Dedifferentiated amniotic fluid mesenchymal stem cell (primary cell): Measurements from ENCODE around the gene FAM162B.
"Not testable (repeated sequence)": the region's sequence is repeated elsewhere in the genome, so short reads cannot be mapped to it uniquely, and the experiment has no call there.

Experiments
- DNase-seq: peaks from one replicate; pipeline ENCODE4 v3.0.0-alpha.2; 2016; ENCODE audit errors: extremely low spot score

Gene FAM162B

DNA sequence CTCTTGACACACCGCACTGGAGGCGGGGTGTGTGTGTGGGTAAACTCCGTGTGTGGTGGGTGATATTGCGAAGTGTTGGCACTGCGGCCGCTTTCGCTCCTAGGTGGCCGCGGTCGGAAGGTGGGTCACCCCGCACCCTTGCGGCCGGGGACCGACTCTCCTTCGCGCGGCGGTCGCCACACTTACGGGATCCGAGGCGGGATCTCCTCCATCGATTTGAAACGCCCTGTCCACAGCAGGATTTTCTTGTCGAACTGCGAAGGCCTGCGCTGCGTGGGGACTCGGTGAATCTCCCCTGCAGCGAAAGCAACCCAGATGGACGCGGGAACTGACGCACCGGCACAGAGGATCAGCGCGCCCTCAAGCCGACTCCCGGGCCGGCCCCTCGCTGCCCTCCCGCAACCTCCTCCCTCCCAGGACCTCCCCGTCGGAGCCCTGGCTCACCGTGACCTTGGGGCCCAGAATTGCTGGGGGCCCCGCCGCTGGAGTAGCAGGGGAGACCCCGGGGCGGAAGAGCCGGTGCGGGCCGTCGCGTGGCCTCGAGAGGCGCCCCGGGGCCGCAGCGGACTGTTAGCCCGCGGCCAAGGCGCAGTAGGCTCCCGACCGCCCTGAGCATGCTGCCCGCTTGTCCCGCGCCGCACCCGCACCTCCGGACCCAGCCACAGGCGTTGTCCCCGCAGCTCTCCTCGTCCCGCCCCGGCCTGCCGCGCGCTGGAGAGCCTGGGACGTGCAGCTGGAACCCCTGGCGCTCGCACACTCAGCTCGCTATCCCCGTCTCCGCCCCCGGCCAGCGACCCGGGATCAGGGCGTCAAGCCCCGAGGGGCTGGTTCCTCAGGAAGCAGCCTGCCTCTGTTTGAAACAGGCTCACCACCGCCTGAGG is at the start of gene FAM162B:
FAM162B (minus strand) TSS at position 759 of the 881 bp plus-strand sequence; CDS start at position 616, 143 bp downstream.
- DNase-seq: no peak

DNA sequence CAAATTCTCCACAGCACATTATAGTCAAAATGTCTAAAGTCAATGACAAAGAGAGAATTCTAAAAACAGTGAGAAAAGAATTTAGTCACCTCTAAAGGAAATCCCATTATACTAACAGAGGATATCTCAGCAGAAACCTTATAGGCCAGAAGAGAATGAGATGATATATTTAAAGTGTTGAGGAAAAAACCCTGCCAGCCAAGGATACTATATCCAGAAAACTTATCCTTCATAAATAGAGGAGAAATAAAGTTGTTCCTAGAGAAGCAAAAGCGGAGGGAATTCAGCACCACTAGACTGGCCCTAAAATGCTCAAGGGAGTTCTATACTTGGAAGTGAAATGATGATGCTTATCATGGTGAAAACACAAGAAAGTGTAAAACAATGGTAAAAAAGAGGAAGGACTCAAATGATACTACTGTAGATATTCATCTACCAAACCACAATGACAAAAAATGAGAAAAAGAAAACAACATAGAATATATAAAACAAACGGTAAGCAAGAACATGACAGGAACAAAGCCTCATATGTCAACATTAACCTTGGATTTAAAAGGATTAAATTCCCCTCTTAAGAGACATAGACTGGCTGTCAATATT is 46.6 kb upstream of the FAM162B start:
- DNase-seq: no peak

DNA sequence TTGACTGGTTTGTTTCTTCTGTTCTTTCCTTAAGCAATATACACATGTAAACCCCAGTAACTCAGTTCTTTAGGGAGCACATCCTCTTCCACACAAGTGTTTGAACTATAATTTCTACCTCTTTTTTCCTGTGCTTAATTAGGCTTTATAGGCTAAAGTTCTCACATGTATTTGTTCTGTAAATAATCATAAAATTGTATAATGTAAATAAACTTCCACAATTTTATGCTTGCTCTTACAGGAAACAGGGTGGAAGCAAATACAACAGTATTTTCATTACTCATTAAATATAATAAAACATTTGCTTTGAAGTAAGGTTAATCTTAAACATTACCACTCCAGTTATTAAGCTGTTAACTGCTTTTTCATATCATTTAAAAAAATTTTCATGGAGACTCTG is 36.5 kb upstream of the FAM162B start:
- no peak for DNase-seq

DNA sequence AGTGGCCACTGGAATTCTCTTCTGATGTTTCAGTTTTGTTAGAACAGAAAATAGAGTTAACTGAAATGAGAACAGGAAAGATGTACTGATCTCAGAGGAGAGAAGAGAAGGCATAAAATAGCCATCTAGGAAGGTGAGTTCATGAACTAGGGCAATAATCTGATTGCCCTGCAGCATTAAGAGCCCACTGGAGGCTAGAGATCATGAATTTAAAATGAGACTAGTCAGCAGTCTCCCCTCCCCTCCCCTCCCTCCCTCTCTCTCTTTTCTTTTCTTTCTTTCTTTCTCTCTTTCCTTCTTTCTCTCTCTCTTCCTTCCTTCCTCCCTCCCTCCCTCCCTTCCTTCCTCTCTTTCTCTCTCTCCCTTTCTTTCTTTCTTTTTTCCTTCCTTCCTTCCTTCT is 34.4 kb upstream of the FAM162B start:
- DNase-seq: no peak

- DNase-seq: no peak
Measured at GRCh38 chr6:116797585-116797984, 32.1 kb upstream of the FAM162B start.

DNA sequence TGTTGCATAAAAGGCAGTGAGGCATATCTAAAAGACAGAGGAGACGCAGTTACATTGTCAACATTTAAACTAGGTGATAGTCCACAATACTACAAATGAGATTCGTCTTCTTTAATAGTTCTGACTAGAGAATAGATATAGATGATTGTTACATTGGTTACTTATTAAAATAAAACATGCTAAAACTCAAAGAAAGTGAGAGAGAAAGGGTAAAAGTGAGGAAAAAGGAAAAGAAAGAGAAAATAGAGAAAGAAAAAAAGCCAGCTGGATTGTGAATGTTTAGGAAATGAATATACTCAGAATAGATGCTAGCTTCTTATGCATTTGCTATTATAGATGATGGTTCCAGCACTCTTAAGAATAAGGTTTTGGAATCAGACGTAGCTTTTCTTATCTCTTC is 27.7 kb upstream of the FAM162B start:
- no peak for DNase-seq

GRCh38 chr6:116783852-116784251 is 18.3 kb upstream of the FAM162B start:
- no peak for DNase-seq

DNA sequence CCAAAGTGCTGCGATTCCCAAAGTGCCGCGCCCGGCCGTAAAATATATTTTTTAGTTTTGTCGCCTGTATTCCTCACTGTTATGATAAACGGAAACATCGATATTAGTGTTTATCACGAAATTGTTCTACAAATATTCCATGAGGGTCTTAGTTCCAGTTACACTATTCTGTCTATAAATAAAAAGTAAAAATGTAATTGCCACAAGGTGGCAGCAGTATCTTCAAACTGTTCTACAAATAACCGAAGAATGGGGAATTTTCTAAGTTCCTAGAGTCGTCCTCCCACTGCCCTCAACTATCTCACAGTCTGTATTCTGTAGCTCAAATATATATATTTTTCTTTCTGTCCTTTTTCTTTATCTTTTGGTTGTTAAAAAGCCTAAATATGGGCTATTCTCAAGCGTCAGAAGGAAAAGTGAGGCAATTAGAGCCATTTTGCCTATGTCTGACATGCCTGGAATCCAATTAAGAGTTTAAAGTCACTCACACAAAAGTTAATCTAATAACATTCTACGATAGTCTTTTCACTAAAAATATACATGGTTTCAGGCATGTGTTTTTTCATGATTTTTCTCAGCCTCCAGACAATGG is 14.2 kb upstream of the FAM162B start:
- peak; percentile 65 for DNase-seq

GRCh38 chr6:116773886-116774285 is 8.4 kb upstream of the FAM162B start:
- no peak for DNase-seq

DNA sequence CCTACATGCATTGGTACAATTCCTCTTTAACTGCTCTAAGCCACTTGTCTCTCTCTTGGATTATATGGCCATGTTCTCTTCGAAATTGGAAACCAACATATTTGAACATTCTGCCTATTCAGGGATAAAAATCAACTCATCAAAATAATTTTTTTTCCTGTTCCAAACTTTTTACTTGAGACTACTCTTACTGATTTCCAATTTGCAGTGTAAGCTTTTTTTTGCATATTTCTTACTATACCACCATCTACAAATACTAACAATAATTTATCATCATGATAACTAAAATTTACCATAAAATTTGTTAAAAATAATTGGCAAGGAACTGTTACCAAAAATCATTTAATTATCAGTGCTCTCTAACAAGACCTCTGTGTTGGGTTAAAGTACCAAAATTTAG is 6.9 kb upstream of the FAM162B start:
- DNase-seq: no peak

GRCh38 chr6:116767715-116768114 is 2.2 kb upstream of the FAM162B start:
- DNase-seq: no peak

- no peak for DNase-seq
Measured at GRCh38 chr6:116766506-116767176, 1.1 kb upstream of the FAM162B start.

DNA sequence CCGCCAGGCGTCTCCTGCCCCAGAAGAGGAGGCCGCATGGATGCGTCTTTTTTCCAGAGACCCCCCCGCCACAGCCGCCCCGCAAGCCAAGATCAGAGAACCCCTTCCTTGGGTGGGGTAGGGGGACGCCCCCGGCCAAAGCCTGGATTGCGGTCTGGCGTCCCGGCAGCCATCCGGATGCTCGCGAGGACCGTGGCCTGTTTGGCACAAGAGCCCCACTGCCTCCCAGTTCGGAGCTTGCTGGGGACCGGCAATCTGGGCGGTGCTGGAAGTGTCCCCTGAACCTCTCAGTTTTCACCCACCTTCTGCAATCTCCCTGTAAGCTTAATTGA is 924 bp downstream of the FAM162B start:
- DNase-seq: no peak

DNA sequence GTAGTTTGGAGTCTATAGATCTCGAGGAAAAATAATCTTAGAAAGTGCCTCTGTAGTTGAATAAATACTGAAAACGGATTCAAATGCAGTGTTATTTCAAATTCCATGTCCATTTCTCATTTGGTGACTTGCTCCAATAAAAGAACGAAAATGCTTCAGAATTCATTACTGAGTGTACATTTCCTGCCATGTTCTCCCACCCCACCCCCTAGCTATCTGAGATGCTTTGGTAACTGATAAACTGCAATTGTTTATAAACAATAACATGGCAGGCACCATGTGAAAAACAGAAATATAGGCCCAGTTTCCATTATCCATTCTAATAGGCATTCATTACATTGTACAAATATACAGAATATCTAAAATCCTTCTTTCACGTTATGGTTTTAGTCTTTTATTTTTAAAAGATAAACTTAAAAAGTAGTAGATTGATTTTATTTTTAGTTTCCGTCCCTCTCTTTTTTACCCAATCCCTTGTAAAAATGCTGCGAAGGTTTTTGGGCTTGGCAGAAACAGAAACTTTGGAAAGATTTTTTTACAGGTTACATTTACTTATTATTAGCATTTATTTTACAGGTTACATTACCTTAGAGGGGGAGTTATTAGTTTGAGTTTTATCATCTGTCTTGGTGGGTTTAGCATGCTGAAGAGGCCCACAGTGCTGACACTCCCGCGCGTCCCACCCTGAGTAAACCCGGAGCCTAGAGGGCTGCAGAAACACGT is 1.5 kb downstream of the FAM162B start:
- DNase-seq: no peak

- DNase-seq: no peak
Measured at GRCh38 chr6:116763048-116763447, 2.5 kb downstream of the FAM162B start.

DNA sequence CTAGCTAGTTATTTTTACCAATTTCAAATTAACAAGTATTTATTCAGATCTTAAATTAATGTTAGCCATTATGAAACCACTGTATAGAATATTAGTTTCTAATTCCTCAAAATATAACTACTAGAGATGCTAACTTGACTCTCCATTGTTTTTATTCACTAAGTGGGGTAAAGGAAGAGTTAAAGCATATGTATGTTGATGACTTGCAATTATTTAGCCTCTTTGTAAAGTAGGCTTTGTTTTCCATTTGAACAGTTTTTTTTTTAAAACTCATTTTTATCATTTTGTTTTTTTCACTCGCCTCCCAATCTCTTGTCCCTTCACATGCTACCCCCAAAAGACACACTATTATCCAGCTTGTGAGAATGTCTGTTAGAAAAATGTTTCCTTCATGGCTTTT is 3.3 kb downstream of the FAM162B start:
- no peak for DNase-seq

GRCh38 chr6:116761779-116762178 is 3.7 kb downstream of the FAM162B start:
- DNase-seq: no peak

DNA sequence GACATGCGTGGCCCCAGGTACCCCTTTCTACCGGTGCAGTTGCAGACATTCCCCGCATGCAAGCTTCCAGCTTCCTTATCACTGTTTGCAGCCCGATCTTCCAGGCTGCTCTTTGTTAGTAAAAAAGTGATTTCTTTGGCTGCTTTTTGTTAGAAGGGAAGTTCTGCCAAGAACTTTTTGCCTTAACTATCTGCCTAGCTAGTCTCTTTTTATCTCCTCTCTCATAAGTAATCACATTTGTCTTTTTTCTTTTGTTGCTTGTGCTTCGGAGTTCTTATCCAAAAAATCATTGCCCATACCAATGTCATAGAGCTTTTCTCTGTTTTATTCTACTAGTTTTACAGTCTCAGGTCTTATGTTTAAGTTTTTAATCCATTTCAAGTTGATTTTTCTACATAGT is 20.3 kb downstream of the FAM162B start:
- no peak for DNase-seq

DNA sequence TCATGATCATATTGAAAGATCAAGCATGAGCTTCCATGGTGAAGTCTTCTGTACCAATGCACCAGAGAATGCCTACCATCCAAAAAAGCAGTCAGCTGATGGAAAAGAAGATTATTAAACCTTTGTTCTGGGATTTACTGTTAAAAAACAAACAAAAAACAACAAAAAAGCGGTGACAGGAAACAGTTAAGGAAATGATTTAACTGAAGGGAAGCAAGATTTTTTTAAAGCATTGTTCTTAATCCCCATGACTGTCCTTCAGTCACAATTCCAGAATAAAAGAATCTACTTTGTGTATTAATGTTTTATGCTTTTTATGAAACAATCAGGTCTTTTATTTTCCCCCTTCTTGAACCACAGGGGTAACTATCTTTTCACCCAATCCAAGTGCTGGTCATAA is 23.9 kb downstream of the FAM162B start:
- no peak for DNase-seq

DNA sequence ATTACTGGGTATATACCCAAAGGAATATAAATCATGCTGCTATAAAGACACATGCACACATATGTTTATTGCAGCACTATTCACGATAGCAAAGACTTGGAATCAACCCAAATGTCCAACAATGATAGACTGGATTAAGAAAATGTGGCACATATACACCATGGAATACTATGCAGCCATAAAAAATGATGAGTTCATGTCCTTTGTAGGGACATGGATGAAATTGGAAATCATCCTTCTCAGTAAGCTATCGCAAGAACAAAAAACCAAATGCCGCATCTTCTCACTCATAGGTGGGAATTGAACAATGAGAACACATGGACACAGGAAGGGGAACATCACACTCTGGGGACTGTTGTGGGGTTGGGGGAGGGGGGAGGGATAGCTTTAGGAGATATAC is 25.0 kb downstream of the FAM162B start:
- not testable (repeated sequence) for DNase-seq

GRCh38 chr6:116737004-116737403 is 28.5 kb downstream of the FAM162B start:
- DNase-seq: no peak

- no peak for DNase-seq
Measured at GRCh38 chr6:116730513-116730912, 35.0 kb downstream of the FAM162B start.
